ENCODE measurements around the gene OR10H3. TPM values are rescaled to one million over a fixed set of nuclear protein-coding genes. Genes with fewer than 3 reads are reported as not detected.
A peak's percentile ranks its signal among the peaks of the same experiment; 100 is the strongest.

Gene OR10H3
- total RNA-seq = not detected in 2 replicates

- Mint-ChIP-seq H3K27me3 (no peaks in the 10 kb centered on the region), H3K36me3 (ENCODE audit: low read depth) (peaks cover 2% of the 10 kb centered on the region), H3K27ac (no peak within 1 kb of the TSS), H3K4me1 (no peaks in the 10 kb centered on the region), H3K4me3 (no peak within 1 kb of the TSS), H3K9me3 (peaks cover 11% of the 10 kb centered on the region)
- intact Hi-C loops (cut with micrococcal nuclease) = no loop called here
- no peak for DNase-seq
Observed at GRCh38 chr19:15737722-15738121, at the start of gene OR10H3. OR10H3 (plus strand) TSS chr19:15737985; CDS start chr19:15741393, 3,408 bp downstream.

- intact Hi-C loops (cut with micrococcal nuclease) = no loop called here
- Mint-ChIP-seq H3K4me3 (no peak overlapping the region), H3K4me1 (no peaks in the 10 kb centered on the region), H3K27me3 (peaks cover 7% of the 10 kb centered on the region), H3K27ac (no peak overlapping the region), H3K9me3 (peaks cover 5% of the 10 kb centered on the region), H3K36me3 (ENCODE audit: low read depth) (no peaks in the 10 kb centered on the region)
- DNase-seq = peak; percentile 28
Observed at GRCh38 chr19:15696654-15697194, 41.1 kb upstream of the OR10H3 start.

- no peaks in the 10 kb centered on the region for H3K9me3 Mint-ChIP-seq
- no peaks in the 10 kb centered on the region for H3K4me1 Mint-ChIP-seq
Observed at GRCh38 chr19:15701757-15702533, 35.8 kb upstream of the OR10H3 start.

GRCh38 chr19:15702534-15702930 lies 35.3 kb upstream of the OR10H3 start:
- H3K4me1 Mint-ChIP-seq = no peaks in the 10 kb centered on the region
- DNase-seq = peak; percentile 65
- intact Hi-C loops (cut with micrococcal nuclease) = no loop called here
- H3K36me3 Mint-ChIP-seq (ENCODE audit: low read depth) = no peaks in the 10 kb centered on the region
- H3K27ac Mint-ChIP-seq = no peak overlapping the region
- H3K4me3 Mint-ChIP-seq = no peak overlapping the region
- no peaks in the 10 kb centered on the region for H3K9me3 Mint-ChIP-seq
- H3K27me3 Mint-ChIP-seq = peaks cover 9% of the 10 kb centered on the region

More at GRCh38 chr19:15701757-15702533, 35.8 kb upstream of the OR10H3 start:
- DNase-seq = peak; percentile 41
- H3K27ac Mint-ChIP-seq = no peak overlapping the region
- intact Hi-C loops (cut with micrococcal nuclease) = no loop called here
- no peak overlapping the region for H3K4me3 Mint-ChIP-seq
- H3K27me3 Mint-ChIP-seq = peaks cover 9% of the 10 kb centered on the region
- no peaks in the 10 kb centered on the region for H3K36me3 Mint-ChIP-seq (ENCODE audit: low read depth)

GRCh38 chr19:15714638-15715037 lies 23.1 kb upstream of the OR10H3 start:
- Mint-ChIP-seq H3K4me1 (no peaks in the 10 kb centered on the region), H3K9me3 (no peaks in the 10 kb centered on the region), H3K36me3 (ENCODE audit: low read depth) (no peaks in the 10 kb centered on the region), H3K27me3 (no peaks in the 10 kb centered on the region), H3K4me3 (no peak overlapping the region), H3K27ac (no peak overlapping the region)
- intact Hi-C loops (cut with micrococcal nuclease) = no loop called here
- peak; percentile 41 for DNase-seq

GRCh38 chr19:15715642-15716041 lies 22.1 kb upstream of the OR10H3 start:
- H3K4me3 Mint-ChIP-seq = no peak overlapping the region
- intact Hi-C loops (cut with micrococcal nuclease) = no loop called here

GRCh38 chr19:15717809-15718208 lies 20.0 kb upstream of the OR10H3 start:
- H3K36me3 Mint-ChIP-seq (ENCODE audit: low read depth) = no peaks in the 10 kb centered on the region
- intact Hi-C loops (cut with micrococcal nuclease) = no loop called here
- no peak for DNase-seq
- no peaks in the 10 kb centered on the region for H3K9me3 Mint-ChIP-seq
- no peaks in the 10 kb centered on the region for H3K4me1 Mint-ChIP-seq
- H3K27me3 Mint-ChIP-seq = peaks cover 8% of the 10 kb centered on the region
- no peak overlapping the region for H3K27ac Mint-ChIP-seq
- no peak overlapping the region for H3K4me3 Mint-ChIP-seq

More at GRCh38 chr19:15715642-15716041, 22.1 kb upstream of the OR10H3 start:
- Mint-ChIP-seq H3K4me1 (no peaks in the 10 kb centered on the region), H3K36me3 (ENCODE audit: low read depth) (no peaks in the 10 kb centered on the region), H3K27me3 (no peaks in the 10 kb centered on the region), H3K27ac (no peak overlapping the region), H3K9me3 (no peaks in the 10 kb centered on the region)
- no peak for DNase-seq

GRCh38 chr19:15721268-15721667 lies 16.5 kb upstream of the OR10H3 start:
- DNase-seq = no peak
- no peaks in the 10 kb centered on the region for H3K36me3 Mint-ChIP-seq (ENCODE audit: low read depth)

GRCh38 chr19:15722956-15723355 lies 14.8 kb upstream of the OR10H3 start:
- intact Hi-C loops (cut with micrococcal nuclease) = no loop called here
- Mint-ChIP-seq H3K4me1 (no peaks in the 10 kb centered on the region), H3K27ac (no peak overlapping the region), H3K36me3 (ENCODE audit: low read depth) (no peaks in the 10 kb centered on the region), H3K4me3 (no peak overlapping the region), H3K27me3 (peaks cover 17% of the 10 kb centered on the region), H3K9me3 (no peaks in the 10 kb centered on the region)
- DNase-seq = peak; percentile 52

More at GRCh38 chr19:15721268-15721667, 16.5 kb upstream of the OR10H3 start:
- intact Hi-C loops (cut with micrococcal nuclease) = no loop called here
- no peak overlapping the region for H3K4me3 Mint-ChIP-seq
- H3K4me1 Mint-ChIP-seq = no peaks in the 10 kb centered on the region
- no peaks in the 10 kb centered on the region for H3K9me3 Mint-ChIP-seq
- H3K27me3 Mint-ChIP-seq = peaks cover 16% of the 10 kb centered on the region
- H3K27ac Mint-ChIP-seq = no peak overlapping the region

- H3K4me3 Mint-ChIP-seq = no peak within 1 kb of the TSS
- no peaks in the 10 kb centered on the region for H3K36me3 Mint-ChIP-seq (ENCODE audit: low read depth)
- H3K27ac Mint-ChIP-seq = no peak within 1 kb of the TSS
- intact Hi-C loops (cut with micrococcal nuclease) = no loop called here
- H3K27me3 Mint-ChIP-seq = peaks cover 9% of the 10 kb centered on the region
- no peaks in the 10 kb centered on the region for H3K4me1 Mint-ChIP-seq
- DNase-seq = no peak
- H3K9me3 Mint-ChIP-seq = no peaks in the 10 kb centered on the region
Observed at GRCh38 chr19:15727724-15728123, 10.1 kb upstream of the OR10H3 start, which contains the start of gene OR10H2. OR10H2 (plus strand) TSS chr19:15728024; CDS start chr19:15728044, 20 bp downstream.

- H3K27ac Mint-ChIP-seq = no peak overlapping the region
- intact Hi-C loops (cut with micrococcal nuclease) = no loop called here
- DNase-seq = no peak
- H3K9me3 Mint-ChIP-seq = no peaks in the 10 kb centered on the region
- H3K27me3 Mint-ChIP-seq = peaks cover 2% of the 10 kb centered on the region
- no peak overlapping the region for H3K4me3 Mint-ChIP-seq
- no peaks in the 10 kb centered on the region for H3K4me1 Mint-ChIP-seq
- no peaks in the 10 kb centered on the region for H3K36me3 Mint-ChIP-seq (ENCODE audit: low read depth)
Observed at GRCh38 chr19:15730538-15730937, 7.2 kb upstream of the OR10H3 start.

- H3K27me3 Mint-ChIP-seq = no peaks in the 10 kb centered on the region
- DNase-seq = no peak
- no peaks in the 10 kb centered on the region for H3K9me3 Mint-ChIP-seq
- no peaks in the 10 kb centered on the region for H3K4me1 Mint-ChIP-seq
- no peaks in the 10 kb centered on the region for H3K36me3 Mint-ChIP-seq (ENCODE audit: low read depth)
- H3K27ac Mint-ChIP-seq = no peak overlapping the region
- H3K4me3 Mint-ChIP-seq = no peak overlapping the region
- intact Hi-C loops (cut with micrococcal nuclease) = no loop called here
Observed at GRCh38 chr19:15732388-15732787, 5.4 kb upstream of the OR10H3 start.

GRCh38 chr19:15733895-15734294 lies 3.9 kb upstream of the OR10H3 start:
- no peaks in the 10 kb centered on the region for H3K36me3 Mint-ChIP-seq (ENCODE audit: low read depth)
- no peaks in the 10 kb centered on the region for H3K4me1 Mint-ChIP-seq
- H3K27me3 Mint-ChIP-seq = no peaks in the 10 kb centered on the region
- H3K4me3 Mint-ChIP-seq = no peak overlapping the region
- no peak for DNase-seq
- intact Hi-C loops (cut with micrococcal nuclease) = no loop called here
- H3K9me3 Mint-ChIP-seq = no peaks in the 10 kb centered on the region
- no peak overlapping the region for H3K27ac Mint-ChIP-seq

- peaks cover 8% of the 10 kb centered on the region for H3K27me3 Mint-ChIP-seq
- peaks cover 2% of the 10 kb centered on the region for H3K36me3 Mint-ChIP-seq (ENCODE audit: low read depth)
- intact Hi-C loops (cut with micrococcal nuclease) = no loop called here
- H3K4me1 Mint-ChIP-seq = no peaks in the 10 kb centered on the region
- peaks cover 11% of the 10 kb centered on the region for H3K9me3 Mint-ChIP-seq
- no peak overlapping the region for H3K27ac Mint-ChIP-seq
- no peak overlapping the region for H3K4me3 Mint-ChIP-seq
- no peak for DNase-seq
Observed at GRCh38 chr19:15740785-15741184, 3.0 kb downstream of the OR10H3 start.

Measured in activated CD4-positive, alpha-beta T cell treated with anti-CD3 and anti-CD28 coated beads, Interleukin-2, amount 10 ng/mL, durations not matched to agents 24 days and 14 days (primary cell).